Glutamatergic neuron (in vitro differentiated cells): Measurements from ENCODE around the gene CAPN5. TPM values are rescaled to one million over a fixed set of nuclear protein-coding genes. Genes with fewer than 3 reads are reported as not detected.

Source experiments
- DNase-seq: peaks from one replicate; pipeline ENCODE4 v3.0.0; 2022
- H3K27ac Mint-ChIP-seq: one replicate; pipeline ENCODE4 v1.8.0; 2020; ENCODE audit warnings: mild to moderate bottlenecking, mixed read lengths, inconsistent platforms; ENCODE audit not compliant: unreplicated experiment
- H3K27me3 Mint-ChIP-seq: one replicate; pipeline ENCODE4 v1.8.0; 2020; ENCODE audit warnings: mild to moderate bottlenecking, moderate library complexity, mixed read lengths, inconsistent platforms; ENCODE audit not compliant: unreplicated experiment
- H3K36me3 Mint-ChIP-seq: one replicate; pipeline ENCODE4 v1.8.0; 2020; ENCODE audit warnings: mild to moderate bottlenecking, mixed read lengths, inconsistent platforms; ENCODE audit not compliant: unreplicated experiment
- H3K4me1 Mint-ChIP-seq: one replicate; pipeline ENCODE4 v1.8.0; 2020; ENCODE audit warnings: mild to moderate bottlenecking, low read depth, mixed read lengths, inconsistent platforms; ENCODE audit not compliant: unreplicated experiment
- H3K4me3 Mint-ChIP-seq: one replicate; pipeline ENCODE4 v1.8.0; 2020; ENCODE audit warnings: mild to moderate bottlenecking, mixed read lengths, inconsistent platforms; ENCODE audit not compliant: unreplicated experiment
- H3K9me3 Mint-ChIP-seq: one replicate; pipeline ENCODE4 v1.8.0; 2020; ENCODE audit warnings: mild to moderate bottlenecking, moderate library complexity, mixed read lengths, inconsistent platforms; ENCODE audit not compliant: unreplicated experiment
- CTCF ChIP-seq: fragments of 200-600 bp; sonication (generic); IDR thresholded peaks from one replicate; pipeline ENCODE4 v1.5.0; 2021; ENCODE audit not compliant: partially characterized antibody, unreplicated experiment
- total RNA-seq: library from RNA; stranded (reverse); fragmentation: NEBNext Ultra II Directional; extraction: Animal tissue kit (Norgen Biotek cat#: 25700); gene quantifications from one replicate; pipeline ENCODE4 v1.2.1, GENCODE V29; 2021; ENCODE audit not compliant: unreplicated experiment

The CAPN5 gene
- total RNA-seq, 1 donor from 2014 or later: 45.0 TPM

- no peak for TF ChIP-seq CTCF
- peaks cover 6% of the 10 kb centered on the region for H3K9me3 Mint-ChIP-seq
- peaks cover 13% of the 10 kb centered on the region for H3K4me1 Mint-ChIP-seq
- peaks cover 7% of the 10 kb centered on the region for H3K27me3 Mint-ChIP-seq
- no peak for DNase-seq
- H3K27ac Mint-ChIP-seq: no peak overlapping the region
- H3K36me3 Mint-ChIP-seq: no peaks in the 10 kb centered on the region
- H3K4me3 Mint-ChIP-seq: no peak overlapping the region
Observed at GRCh38 chr11:77124041-77124440, 57.3 kb downstream of the CAPN5 start.

- no peak overlapping the region for H3K27ac Mint-ChIP-seq
- H3K36me3 Mint-ChIP-seq: no peaks in the 10 kb centered on the region
- H3K27me3 Mint-ChIP-seq: peaks cover 7% of the 10 kb centered on the region
- H3K4me1 Mint-ChIP-seq: peaks cover 15% of the 10 kb centered on the region
- peaks cover 6% of the 10 kb centered on the region for H3K9me3 Mint-ChIP-seq
- no peak overlapping the region for H3K4me3 Mint-ChIP-seq
- no peak for TF ChIP-seq CTCF
- DNase-seq: no peak
Observed at GRCh38 chr11:77124488-77124887, 57.7 kb downstream of the CAPN5 start.

GRCh38 chr11:77125191-77125590 is 58.4 kb downstream of the CAPN5 start:
- H3K27me3 Mint-ChIP-seq: peaks cover 7% of the 10 kb centered on the region
- H3K4me3 Mint-ChIP-seq: no peak overlapping the region
- no peak for DNase-seq
- H3K36me3 Mint-ChIP-seq: no peaks in the 10 kb centered on the region
- peaks cover 15% of the 10 kb centered on the region for H3K4me1 Mint-ChIP-seq
- no peak for TF ChIP-seq CTCF
- peaks cover 8% of the 10 kb centered on the region for H3K9me3 Mint-ChIP-seq
- H3K27ac Mint-ChIP-seq: no peak overlapping the region

- no peak overlapping the region for H3K4me3 Mint-ChIP-seq
- peaks cover 8% of the 10 kb centered on the region for H3K9me3 Mint-ChIP-seq
- H3K27me3 Mint-ChIP-seq: peaks cover 7% of the 10 kb centered on the region
- H3K4me1 Mint-ChIP-seq: peaks cover 15% of the 10 kb centered on the region
- no peak overlapping the region for H3K27ac Mint-ChIP-seq
- no peaks in the 10 kb centered on the region for H3K36me3 Mint-ChIP-seq
- DNase-seq: no peak
- TF ChIP-seq CTCF: no peak
Observed at GRCh38 chr11:77125695-77126094, 58.9 kb downstream of the CAPN5 start.

GRCh38 chr11:77126156-77126775 is 59.5 kb downstream of the CAPN5 start:
- DNase-seq: no peak
- Mint-ChIP-seq H3K36me3 (no peaks in the 10 kb centered on the region), H3K4me1 (peaks cover 15% of the 10 kb centered on the region), H3K27ac (peak overlapping the region; percentile 55), H3K27me3 (peaks cover 7% of the 10 kb centered on the region), H3K9me3 (peaks cover 8% of the 10 kb centered on the region), H3K4me3 (peak overlapping the region; percentile 57)
- no peak for TF ChIP-seq CTCF
